CD1c-positive myeloid dendritic cell (primary cell): Measurements from ENCODE around the gene PTPN6.
"Not testable (repeated sequence)": the region's sequence is repeated elsewhere in the genome, so short reads cannot be mapped to it uniquely, and the experiment has no call there.

Source experiments
- DNase-seq: peaks from one replicate; pipeline ENCODE4 v3.0.0-alpha.2; 2016; ENCODE audit errors: extremely low spot score

The PTPN6 gene

DNA sequence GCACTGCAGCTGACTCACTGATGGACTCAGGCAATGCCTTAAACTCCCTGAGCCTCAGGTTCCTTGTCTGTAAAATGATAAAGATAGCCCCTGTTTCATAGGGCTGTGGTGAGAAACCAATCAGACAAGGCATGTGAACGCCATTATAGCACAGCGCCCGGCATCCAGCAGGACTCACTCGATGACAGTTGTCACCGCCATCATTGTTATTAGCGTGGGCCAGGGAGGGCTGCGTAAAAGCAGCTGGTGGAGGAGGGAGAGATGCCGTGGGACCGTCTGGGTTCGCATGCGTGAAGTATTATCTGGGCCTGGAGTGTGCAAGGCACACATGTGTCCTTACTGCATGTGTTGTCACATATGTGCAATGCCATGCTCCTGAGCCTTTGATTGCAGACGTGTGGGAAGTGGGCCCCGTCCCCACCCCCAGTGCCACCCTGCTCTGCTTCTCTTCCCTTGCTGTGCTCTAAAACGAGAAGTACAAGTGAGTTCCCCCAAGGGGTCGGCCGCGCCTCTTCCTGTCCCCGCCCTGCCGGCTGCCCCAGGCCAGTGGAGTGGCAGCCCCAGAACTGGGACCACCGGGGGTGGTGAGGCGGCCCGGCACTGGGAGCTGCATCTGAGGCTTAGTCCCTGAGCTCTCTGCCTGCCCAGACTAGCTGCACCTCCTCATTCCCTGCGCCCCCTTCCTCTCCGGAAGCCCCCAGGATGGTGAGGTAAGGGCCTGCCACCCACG lies at the start of gene PTPN6:
PTPN6 (plus strand) TSS at position 546 of the 730 bp plus-strand sequence; CDS start at position 703, 157 bp downstream.
- peak; percentile 91 for DNase-seq

DNA sequence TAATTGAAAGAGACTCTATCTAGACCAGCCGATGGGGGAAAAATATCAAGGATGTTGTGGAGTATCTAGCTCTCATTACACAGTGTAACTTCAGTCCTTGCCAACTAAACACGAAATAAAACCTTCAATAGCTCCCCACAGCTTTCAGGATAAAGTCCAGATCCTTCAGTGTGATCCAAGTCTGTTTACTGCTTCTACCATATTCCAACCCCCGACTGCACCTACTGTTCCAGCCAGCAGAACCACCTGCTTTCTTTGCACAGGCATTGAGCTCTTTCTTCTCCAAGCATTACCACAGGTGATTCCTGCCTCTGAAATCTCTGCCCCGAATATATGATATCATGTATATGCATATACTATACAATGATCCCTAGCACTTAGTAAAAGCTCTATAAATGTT lies 48.7 kb upstream of the PTPN6 start:
- no peak for DNase-seq

DNA sequence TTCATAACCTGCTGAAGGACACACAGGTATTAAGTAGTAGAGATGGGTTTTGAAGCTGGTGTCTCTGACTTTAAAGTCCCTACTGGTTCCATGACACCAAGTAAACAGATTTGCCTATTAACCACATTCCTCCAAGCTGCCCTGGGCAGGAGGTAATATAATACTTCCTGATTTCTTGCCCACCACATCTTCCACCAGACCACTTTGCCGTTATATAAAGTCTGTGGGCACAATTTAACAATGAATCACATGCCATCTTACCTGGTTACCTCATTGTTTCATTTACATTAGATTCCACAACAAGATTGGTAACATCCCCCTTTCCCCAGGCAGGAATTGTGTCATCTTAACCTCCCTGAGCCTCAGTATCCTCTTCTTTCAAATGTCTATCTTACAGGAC lies 47.4 kb upstream of the PTPN6 start:
- DNase-seq, result peak; percentile 15

DNA sequence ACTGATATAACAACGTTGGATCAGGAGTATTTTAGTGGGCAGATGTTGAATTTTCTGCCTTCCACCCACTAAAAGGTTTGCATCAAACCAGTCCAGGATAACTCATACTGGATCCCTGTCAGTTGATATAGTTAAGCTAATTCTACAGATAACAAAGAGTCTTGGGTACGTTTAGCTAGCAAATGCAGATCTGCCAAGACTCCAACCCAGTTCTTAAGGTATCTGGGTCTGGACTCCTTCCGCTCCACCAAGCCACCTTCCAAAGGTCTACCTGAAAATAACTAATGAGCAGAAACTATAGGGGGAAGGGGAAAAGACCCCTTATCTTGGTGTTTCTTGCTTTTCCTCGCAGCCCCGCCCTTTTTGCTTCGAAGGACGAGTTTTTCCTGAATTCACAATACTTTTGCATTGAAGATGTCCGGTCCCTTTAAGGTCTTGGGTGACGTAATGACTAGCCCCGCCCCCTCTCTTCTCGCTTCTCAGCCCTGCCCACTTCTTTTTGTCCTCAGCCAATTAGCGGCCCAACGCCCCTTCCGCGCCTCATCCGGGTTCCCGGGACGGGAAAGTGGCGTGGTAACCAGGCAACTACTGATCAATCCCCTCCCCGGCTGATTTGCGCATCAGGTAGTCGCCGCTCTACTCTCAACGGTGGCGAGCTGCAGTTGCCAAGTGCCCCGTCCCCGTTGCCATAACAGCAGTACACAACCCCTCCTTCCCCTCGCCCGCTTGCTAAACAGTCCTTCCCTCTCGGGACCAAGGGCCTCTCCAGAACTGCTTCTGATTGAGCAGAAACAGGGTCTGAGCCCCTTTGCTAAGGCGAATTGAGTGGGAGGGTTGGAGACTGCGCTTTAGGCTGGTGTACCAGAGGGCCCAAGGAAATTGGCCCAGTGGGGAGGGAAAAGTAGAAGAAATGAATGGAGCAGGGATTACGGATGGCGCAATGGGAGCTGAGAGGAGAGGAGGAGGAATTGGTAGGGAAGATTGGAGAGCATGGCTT lies 46.6 kb upstream of the PTPN6 start, which contains the start of gene LRRC23:
LRRC23 (plus strand) TSS at position 543 of the 997 bp plus-strand sequence. CDS start 812 bp downstream, outside the sequence.
- peak; percentile 98 for DNase-seq

DNA sequence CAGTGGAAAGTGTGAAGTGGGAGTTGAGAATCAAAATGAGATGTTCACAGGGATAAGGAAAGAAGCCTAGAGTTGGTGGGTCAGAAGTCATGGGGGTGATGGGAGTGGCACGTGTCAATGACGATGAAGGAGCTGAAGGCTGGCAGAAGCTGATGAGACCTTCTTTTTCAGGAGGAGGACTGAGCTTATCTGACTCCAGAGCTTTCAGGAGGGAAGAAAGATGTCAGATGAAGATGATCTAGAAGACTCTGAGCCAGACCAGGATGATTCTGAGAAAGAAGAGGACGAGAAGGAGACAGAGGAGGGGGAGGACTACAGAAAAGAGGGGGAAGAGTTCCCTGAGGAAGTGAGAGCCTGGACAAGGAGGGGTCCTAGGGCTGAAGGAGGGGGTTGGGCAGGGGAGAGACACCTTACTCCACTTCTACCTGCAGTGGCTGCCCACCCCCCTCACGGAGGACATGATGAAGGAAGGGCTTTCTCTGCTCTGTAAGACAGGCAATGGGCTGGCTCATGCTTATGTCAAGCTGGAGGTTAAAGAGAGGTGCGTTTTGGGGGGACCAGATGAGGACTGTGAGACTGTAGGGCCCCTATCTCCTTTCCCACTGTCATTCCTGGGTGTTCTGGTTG lies 45.6 kb upstream of the PTPN6 start:
- no peak for DNase-seq

DNA sequence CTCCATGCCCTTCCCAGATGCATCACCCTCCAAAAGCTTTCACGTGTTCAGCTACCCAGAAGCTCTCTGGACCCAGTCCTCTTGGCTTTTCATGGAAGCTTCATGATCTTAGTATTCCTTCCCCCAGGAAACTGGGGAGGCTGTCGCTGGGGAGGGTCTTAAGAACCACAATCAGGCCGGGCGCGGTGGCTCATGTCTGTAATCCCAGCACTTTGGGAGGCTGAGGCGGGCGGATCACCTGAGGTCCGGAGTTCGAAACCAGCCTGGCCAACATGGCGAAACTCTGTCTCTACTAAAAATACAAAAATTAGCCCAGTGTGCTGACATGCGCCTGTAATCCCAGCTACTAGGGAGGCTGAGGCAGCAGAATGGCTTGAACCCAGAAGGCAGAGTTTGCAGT lies 43.0 kb upstream of the PTPN6 start:
- not testable (repeated sequence) for DNase-seq

DNA sequence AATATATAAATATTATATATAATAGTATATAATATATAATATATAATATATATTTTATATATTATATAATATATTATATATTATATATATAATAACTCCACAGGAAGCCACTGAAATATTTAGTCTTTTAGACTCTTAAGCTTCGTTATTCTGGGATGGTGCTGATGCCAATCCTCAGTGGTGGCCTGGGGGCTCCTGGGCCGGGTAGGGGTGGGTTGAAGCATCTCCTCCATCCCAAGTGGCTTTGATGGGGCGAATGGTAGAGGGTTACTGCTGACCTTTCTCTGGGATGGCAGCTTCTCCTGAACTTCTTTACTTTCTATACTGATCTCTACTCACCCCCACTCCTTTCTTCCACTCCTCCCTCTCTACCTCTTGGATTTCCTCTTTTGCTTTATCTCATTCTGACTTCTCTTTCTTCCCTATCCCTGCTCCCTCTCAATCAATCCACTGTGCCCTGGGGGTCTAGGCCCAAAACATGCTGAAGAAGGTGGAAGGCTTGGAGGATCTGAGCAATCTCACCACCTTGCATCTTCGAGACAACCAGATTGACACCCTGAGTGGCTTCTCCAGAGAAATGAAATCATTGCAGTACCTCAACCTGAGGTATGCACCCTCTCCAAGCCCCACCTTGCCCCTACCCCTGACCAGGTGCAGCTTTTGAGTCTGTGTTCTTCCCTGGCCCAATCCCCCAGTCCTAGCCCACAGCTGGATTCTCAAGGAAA lies 41.6 kb upstream of the PTPN6 start:
- no peak for DNase-seq

DNA sequence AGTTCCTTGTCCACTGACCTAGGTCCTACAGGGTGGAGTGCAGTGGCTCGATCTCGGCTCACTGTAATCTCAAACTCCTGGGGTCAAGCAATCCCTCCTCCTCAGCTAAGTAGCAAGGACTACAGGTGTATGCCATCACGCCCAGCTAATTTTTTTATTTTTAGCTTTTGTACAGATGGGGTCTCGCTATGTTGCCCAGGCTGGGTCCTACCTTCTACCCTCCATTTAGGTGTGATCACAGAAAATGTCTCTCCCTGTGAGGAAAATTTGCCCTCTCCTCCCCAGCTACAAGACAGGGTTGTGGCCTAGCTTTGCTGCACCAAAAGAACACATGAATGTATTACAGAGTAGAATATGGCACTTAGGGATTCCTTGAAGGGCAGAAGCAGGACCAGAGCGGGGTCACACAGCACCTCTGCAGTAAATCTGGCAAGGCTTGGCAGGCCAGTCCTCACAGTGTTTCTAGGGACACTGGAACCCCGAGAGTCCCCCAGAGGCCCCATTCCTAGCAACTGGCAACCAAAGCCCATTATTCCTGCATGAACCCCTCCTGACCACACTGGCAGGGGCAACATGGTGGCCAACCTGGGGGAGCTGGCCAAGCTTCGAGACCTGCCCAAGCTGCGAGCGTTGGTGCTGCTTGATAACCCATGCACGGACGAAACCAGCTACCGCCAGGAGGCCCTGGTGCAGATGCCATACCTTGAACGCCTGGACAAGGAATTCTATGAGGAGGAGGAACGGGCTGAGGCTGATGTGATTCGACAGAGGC lies 38.8 kb upstream of the PTPN6 start:
- no peak for DNase-seq

DNA sequence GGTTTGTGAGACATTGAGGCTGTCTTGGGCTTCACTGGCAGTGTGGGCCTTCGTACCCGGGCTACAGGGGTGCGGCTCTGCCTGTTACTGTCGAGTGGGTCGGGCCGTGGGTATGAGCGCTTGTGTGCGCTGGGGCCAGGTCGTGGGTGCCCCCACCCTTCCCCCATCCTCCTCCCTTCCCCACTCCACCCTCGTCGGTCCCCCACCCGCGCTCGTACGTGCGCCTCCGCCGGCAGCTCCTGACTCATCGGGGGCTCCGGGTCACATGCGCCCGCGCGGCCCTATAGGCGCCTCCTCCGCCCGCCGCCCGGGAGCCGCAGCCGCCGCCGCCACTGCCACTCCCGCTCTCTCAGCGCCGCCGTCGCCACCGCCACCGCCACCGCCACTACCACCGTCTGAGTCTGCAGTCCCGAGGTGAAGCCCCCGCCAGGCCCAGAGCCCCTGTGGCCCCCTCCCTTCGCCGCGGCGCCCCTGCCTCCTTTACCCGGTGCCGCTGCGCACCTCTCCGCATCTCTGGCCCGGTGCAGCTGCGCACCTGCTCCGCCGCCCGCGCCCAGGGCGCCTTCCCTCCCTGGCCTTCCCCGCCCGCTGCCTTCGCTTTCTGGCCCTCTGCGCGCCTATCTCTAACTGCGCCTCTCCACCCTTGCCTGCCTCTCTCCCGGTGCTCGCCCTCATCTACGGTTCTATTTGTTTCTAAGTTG lies 36.8 kb upstream of the PTPN6 start, which contains the start of gene ENO2:
ENO2 (plus strand) TSS at position 335 of the 701 bp plus-strand sequence. CDS start 1,253 bp downstream, outside the sequence.
- DNase-seq, result peak; percentile 77

DNA sequence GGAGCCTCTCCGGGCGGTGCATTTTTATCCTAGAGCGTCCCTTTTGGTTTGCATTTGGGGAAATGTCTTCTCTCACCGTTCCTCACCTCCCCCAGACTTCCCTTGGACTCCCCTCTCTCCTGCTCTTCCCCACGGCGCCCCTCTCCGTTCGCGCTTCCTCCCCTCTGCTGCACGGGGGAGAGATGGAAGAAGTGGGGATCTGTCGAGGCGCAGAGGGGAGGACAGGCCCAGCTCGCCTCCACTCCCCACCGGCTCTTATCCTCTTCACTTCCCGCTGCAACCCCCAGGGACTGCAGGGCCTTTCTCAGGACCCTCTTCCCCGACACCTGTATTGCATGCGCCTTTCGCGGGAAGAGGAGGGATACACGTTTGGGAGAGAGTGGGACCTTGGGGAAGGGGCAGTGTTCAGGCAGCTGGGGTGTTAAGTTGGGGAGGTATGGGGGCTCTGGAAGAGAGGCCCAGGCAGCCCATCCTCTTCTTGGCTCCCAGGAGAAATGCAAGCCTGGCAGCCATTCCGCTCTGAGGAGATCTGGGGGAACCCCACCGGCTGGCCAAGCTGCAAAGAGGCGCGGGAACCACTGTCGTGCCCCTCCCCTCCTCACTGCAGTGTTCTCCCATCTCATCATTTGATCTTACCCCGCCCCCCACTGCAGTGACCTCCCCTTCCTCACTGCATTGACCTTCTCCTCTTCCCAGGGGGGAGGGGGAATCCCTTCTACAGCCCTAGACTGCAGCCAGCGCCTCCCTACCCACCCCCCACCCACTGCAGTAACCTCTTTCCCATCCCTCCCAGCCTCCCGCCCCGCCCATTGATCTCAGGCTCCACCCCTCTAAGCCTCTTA lies 36.0 kb upstream of the PTPN6 start:
- DNase-seq, result no peak

DNA sequence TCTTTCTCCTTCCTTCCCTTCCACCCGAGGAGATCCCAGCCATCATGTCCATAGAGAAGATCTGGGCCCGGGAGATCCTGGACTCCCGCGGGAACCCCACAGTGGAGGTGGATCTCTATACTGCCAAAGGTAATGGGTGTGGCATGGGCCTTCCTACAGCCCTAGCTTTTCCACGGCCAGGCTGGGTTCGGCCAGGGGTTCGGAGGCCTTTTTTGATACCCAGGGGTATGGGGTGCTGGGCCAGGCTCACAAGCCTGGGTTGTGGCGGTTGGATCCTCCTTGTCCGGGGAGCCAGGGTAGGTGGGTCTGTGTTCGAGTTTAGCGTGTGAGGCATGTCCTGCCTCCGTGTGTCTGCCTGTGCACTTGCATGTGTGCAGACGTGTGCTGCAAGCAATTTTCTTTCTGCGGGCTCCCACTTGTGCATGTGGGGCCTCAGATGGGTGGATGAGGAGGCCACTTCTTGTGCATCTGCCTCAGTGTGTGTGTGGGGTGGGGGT lies 35.3 kb upstream of the PTPN6 start:
- no peak for DNase-seq

DNA sequence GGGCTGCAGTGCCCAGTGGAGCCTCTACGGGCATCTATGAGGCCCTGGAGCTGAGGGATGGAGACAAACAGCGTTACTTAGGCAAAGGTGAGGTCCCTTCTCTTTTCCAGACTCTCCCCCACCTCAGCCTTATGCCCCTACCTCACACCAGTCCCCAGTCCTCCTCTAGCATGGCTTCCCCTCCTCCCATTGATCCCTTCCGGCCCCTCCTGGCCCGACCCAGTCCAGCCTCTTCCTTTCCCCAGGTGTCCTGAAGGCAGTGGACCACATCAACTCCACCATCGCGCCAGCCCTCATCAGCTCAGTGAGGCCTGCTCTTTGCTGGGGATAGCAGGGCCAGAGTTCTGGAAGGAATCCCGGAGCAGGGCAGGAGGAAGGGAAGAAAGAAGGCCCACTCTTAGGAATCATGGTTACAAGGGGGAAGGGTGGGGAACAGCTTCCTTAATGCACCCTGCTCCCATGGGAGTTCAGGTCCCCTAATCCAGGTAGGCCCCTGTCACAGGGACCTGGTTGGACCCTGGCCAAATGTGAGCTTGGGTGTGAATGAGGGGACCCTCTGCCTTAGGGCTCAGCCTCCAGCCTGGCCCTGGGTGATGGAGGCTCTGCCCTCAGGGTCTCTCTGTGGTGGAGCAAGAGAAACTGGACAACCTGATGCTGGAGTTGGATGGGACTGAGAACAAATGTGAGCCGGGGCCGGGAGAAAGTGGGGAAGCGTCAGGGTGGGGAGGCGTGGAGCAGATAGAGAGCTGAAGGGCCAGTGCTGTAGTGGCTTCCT lies 34.5 kb upstream of the PTPN6 start:
- no peak for DNase-seq

DNA sequence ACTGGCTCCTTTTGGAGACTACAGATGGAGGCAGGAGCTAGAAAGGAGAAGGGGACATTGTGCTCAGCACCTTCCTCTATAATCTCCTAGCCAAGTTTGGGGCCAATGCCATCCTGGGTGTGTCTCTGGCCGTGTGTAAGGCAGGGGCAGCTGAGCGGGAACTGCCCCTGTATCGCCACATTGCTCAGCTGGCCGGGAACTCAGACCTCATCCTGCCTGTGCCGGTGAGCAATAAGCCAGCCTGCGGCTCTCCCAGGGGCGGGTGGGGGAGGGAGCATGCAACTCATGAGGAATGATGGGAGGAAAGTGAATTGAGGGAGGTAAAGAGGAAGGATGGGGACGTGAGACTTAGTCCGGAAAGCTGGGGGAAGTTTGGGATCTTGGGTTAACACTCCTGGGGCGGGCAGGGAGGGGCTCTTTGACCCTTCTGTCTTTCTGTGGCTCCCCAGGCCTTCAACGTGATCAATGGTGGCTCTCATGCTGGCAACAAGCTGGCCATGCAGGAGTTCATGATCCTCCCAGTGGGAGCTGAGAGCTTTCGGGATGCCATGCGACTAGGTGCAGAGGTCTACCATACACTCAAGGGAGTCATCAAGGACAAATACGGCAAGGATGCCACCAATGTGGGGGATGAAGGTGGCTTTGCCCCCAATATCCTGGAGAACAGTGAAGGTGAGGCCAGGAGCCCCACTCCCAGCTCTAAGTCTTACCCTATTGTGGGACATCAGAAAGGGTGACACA lies 33.5 kb upstream of the PTPN6 start:
- no peak for DNase-seq

DNA sequence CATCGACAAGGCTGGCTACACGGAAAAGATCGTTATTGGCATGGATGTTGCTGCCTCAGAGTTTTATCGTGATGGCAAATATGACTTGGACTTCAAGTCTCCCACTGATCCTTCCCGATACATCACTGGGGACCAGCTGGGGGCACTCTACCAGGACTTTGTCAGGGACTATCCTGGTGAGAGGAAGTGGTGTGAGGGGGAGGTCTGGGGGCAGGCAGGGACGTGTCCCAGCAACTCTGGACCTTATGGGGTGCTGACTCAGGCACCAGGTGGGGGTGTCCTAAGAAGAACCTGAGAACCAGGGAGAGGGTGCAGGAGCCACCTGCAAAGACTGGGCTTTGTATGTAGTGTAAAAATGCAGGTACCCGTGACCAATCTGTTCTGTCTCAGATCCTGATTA lies 31.6 kb upstream of the PTPN6 start:
- no peak for DNase-seq

DNA sequence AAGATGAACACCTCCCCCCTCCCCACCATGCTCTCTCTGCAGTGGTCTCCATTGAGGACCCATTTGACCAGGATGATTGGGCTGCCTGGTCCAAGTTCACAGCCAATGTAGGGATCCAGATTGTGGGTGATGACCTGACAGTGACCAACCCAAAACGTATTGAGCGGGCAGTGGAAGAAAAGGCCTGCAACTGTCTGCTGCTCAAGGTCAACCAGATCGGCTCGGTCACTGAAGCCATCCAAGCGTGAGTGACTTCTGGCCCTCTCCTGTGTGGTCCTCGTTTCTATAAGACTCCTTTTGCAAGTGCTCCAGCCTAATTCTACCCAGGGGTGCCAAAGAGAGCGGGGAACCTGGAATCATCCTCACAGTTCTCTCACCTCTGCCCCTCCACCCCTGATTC lies 29.6 kb upstream of the PTPN6 start:
- DNase-seq, result no peak

DNA sequence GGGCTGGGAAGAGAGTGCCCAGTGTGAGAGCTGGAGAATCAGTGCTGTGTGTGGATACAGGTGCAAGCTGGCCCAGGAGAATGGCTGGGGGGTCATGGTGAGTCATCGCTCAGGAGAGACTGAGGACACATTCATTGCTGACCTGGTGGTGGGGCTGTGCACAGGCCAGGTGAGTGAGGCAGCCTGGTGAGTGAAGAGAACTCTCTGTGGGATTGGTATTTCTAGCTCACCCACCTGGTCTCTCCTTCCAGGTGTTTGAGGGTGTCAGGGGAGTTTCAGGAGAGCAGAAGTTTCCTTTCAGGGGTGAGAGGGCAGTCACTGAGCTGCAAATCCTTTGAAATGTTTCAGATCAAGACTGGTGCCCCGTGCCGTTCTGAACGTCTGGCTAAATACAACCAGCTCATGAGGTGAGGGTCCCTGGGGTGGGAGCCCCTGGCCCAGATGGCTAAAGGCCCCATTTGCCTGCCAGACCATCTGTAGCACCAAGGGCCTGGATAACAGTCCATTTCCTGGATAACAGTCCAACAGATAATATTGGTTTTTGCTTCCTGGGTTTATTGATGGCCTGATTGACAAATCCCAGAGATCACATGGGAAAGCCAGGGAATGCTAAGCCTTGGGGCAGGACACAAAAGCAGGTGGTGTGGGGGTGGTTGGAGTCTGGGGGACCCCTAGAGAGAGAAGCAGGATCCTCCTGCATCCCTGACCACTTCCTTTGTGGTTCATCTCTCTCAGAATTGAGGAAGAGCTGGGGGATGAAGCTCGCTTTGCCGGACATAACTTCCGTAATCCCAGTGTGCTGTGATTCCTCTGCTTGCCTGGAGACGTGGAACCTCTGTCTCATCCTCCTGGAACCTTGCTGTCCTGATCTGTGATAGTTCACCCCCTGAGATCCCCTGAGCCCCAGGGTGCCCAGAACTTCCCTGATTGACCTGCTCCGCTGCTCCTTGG lies 28.9 kb upstream of the PTPN6 start:
- peak; percentile 74 for DNase-seq
